Epithelial cell of esophagus (primary cell): Measurements from ENCODE around the gene TCP11.

Source experiments
- DNase-seq: peaks from one replicate; pipeline ENCODE4 v3.0.0; 2010; ENCODE audit warnings: low read depth
- H3K4me3 ChIP-seq: 2 replicates; pipeline ENCODE4 v1.5.1; 2011; ENCODE audit warnings: mild to moderate bottlenecking, low read length, control low read depth
- TF ChIP-seq, protein P1 (sequence below): IDR thresholded peaks from 2 replicates; pipeline ENCODE4 v1.5.1; 2011; ENCODE audit warnings: low read depth, mild to moderate bottlenecking, low read length, control low read depth, inconsistent platforms; ENCODE audit not compliant: insufficient read depth; ENCODE audit errors: missing control alignments

Gene TCP11

DNA sequence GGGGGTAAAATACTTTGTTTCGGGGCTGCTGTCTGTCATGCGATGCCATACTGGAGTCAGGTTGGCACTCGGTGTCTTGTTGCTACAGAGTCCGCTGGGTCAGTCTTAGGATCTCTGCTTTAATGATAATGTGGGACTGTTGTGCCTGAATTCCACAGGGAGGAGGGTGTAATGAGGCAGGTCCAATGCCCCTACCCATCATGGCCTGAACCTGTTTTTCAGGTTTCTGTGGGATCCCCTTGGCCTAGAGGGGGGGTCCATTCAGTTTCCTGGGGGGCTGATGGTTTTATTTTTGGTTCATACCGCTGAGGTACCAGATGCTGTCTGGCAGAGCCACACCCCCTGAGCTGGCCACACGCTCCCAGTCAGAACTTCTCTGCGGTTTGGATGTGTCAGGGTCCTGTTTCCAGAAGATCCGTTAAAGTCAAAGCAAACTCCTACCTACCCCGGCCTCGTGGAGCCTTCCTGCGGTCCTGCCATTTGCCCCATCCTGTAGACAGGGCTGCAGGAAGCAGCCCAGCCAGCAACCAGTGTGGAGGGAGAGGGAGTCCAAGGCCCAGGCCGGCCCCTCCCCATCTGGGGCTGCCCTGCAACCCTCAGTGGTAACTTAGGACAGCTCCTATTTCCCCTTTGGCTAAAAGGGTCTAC lies 69.7 kb downstream of the TCP11 start:
- TF ChIP-seq, protein P1, sequence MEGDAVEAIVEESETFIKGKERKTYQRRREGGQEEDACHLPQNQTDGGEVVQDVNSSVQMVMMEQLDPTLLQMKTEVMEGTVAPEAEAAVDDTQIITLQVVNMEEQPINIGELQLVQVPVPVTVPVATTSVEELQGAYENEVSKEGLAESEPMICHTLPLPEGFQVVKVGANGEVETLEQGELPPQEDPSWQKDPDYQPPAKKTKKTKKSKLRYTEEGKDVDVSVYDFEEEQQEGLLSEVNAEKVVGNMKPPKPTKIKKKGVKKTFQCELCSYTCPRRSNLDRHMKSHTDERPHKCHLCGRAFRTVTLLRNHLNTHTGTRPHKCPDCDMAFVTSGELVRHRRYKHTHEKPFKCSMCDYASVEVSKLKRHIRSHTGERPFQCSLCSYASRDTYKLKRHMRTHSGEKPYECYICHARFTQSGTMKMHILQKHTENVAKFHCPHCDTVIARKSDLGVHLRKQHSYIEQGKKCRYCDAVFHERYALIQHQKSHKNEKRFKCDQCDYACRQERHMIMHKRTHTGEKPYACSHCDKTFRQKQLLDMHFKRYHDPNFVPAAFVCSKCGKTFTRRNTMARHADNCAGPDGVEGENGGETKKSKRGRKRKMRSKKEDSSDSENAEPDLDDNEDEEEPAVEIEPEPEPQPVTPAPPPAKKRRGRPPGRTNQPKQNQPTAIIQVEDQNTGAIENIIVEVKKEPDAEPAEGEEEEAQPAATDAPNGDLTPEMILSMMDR: no peak
- H3K4me3 ChIP-seq: no peak overlapping the region
- peak; percentile 32 for DNase-seq

DNA sequence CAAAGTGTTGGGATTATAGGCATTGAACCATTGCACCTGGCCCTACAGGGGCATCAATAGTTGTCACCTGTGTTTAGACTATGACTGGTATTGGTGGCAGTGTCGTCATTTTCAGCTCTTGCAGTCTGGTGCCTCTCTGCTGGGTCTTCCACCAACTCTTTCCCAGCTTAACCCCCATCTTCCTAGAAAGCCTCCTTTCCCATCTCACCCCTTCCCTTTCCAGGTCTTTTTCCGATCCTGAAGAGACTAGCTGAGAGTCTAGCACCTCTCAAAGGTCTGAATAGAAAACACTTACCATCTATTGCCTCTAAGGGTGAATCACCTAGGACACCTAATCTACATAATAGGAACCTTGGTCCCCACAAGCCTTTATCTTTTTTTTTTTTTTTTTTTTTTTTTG lies 71.0 kb downstream of the TCP11 start:
- TF ChIP-seq, protein P1: no peak
- no peak overlapping the region for H3K4me3 ChIP-seq
- DNase-seq: no peak

- TF ChIP-seq, protein P1: no peak
- H3K4me3 ChIP-seq: no peak overlapping the region
- DNase-seq: no peak
Measured at GRCh38 chr6:35069262-35069661, 71.9 kb downstream of the TCP11 start.

GRCh38 chr6:35068644-35069043 lies 72.5 kb downstream of the TCP11 start:
- no peak for DNase-seq
- TF ChIP-seq, protein P1: no peak
- H3K4me3 ChIP-seq: no peak overlapping the region

- no peak overlapping the region for H3K4me3 ChIP-seq
- no peak for DNase-seq
- TF ChIP-seq, protein P1: no peak
Measured at GRCh38 chr6:35068206-35068605, 72.9 kb downstream of the TCP11 start.
